IPS-20b (cell line): ENCODE data around the gene SLC16A12.

ENCODE experiments used
- H3K27ac ChIP-seq: one replicate; pipeline ENCODE4 v1.5.1; 2013; ENCODE audit warnings: low read length
- H3K27me3 ChIP-seq: 2 replicates; pipeline ENCODE4 v1.6.1; 2013; ENCODE audit warnings: mild to moderate bottlenecking, low read length, inconsistent platforms; ENCODE audit not compliant: insufficient read depth
- H3K36me3 ChIP-seq: 2 replicates; pipeline ENCODE4 v1.6.1; 2013; ENCODE audit warnings: low read depth, mild to moderate bottlenecking, inconsistent platforms, low read length, moderate library complexity; ENCODE audit not compliant: insufficient read depth
- H3K4me1 ChIP-seq: 2 replicates; pipeline ENCODE4 v1.6.1; 2013; ENCODE audit warnings: mild to moderate bottlenecking, control low read depth, inconsistent platforms, low read length, moderate library complexity; ENCODE audit not compliant: insufficient read depth
- H3K4me3 ChIP-seq: 2 replicates; pipeline ENCODE4 v1.5.1; 2013; ENCODE audit warnings: mild to moderate bottlenecking, low read length, inconsistent platforms
- H3K9ac ChIP-seq: 2 replicates; pipeline ENCODE4 v1.6.1; 2013; ENCODE audit warnings: low read depth, mild to moderate bottlenecking, inconsistent platforms, low read length, moderate library complexity
- H3K9me3 ChIP-seq: 2 replicates; pipeline ENCODE4 v1.6.1; 2013; ENCODE audit warnings: mild to moderate bottlenecking, low read depth, low read length, inconsistent platforms; ENCODE audit not compliant: insufficient read depth

Gene SLC16A12

GRCh38 chr10:89535171-89536012 lies at the start of gene SLC16A12:
Gene SLC16A12 (minus strand): TSS chr10:89535594. CDS start chr10:89462578, 73,016 bp downstream.
- H3K9me3 ChIP-seq: no peaks in the 10 kb centered on the region
- peaks cover 14% of the 10 kb centered on the region; the same call in 1 of the 2 replicates for H3K4me1 ChIP-seq
- peak within 1 kb of the TSS; percentile 69 for H3K4me3 ChIP-seq
- H3K27ac ChIP-seq: no peak within 1 kb of the TSS
- peaks cover 47% of the 10 kb centered on the region for H3K27me3 ChIP-seq
- H3K9ac ChIP-seq: peak within 1 kb of the TSS; percentile 43; the same call in 1 of the 2 replicates
- H3K36me3 ChIP-seq: no peaks in the 10 kb centered on the region

- Histone ChIP-seq H3K27ac (no peak overlapping the region), H3K27me3 (no peaks in the 10 kb centered on the region), H3K4me1 (peaks cover 4% of the 10 kb centered on the region; the same call in 1 of the 2 replicates), H3K36me3 (peaks cover 24% of the 10 kb centered on the region; the same call in 1 of the 2 replicates), H3K9ac (no peak overlapping the region), H3K4me3 (no peak overlapping the region), H3K9me3 (no peaks in the 10 kb centered on the region)
These were observed 46.6 kb upstream of the SLC16A12 start for GRCh38 chr10:89582022-89582421.

GRCh38 chr10:89580243-89580642 lies 44.8 kb upstream of the SLC16A12 start:
- Histone ChIP-seq H3K4me3 (no peak overlapping the region), H3K4me1 (peaks cover 4% of the 10 kb centered on the region; the same call in 1 of the 2 replicates), H3K36me3 (peaks cover 15% of the 10 kb centered on the region; the same call in 1 of the 2 replicates), H3K9me3 (no peaks in the 10 kb centered on the region; the same call in 1 of the 2 replicates), H3K9ac (no peak overlapping the region), H3K27ac (no peak overlapping the region), H3K27me3 (no peaks in the 10 kb centered on the region)

GRCh38 chr10:89576696-89577095 lies 41.3 kb upstream of the SLC16A12 start:
- no peaks in the 10 kb centered on the region for H3K27me3 ChIP-seq
- H3K36me3 ChIP-seq: no peaks in the 10 kb centered on the region
- no peaks in the 10 kb centered on the region; the same call in 1 of the 2 replicates for H3K9me3 ChIP-seq
- H3K4me1 ChIP-seq: no peaks in the 10 kb centered on the region
- no peak overlapping the region for H3K9ac ChIP-seq
- H3K27ac ChIP-seq: no peak overlapping the region
- H3K4me3 ChIP-seq: no peak overlapping the region

- Histone ChIP-seq H3K36me3 (no peaks in the 10 kb centered on the region), H3K27ac (no peak overlapping the region), H3K9ac (no peak overlapping the region), H3K4me1 (no peaks in the 10 kb centered on the region), H3K9me3 (no peaks in the 10 kb centered on the region; the same call in 1 of the 2 replicates), H3K27me3 (no peaks in the 10 kb centered on the region), H3K4me3 (no peak overlapping the region)
These were observed 40.6 kb upstream of the SLC16A12 start for GRCh38 chr10:89576022-89576421.

- no peaks in the 10 kb centered on the region for H3K36me3 ChIP-seq
- no peaks in the 10 kb centered on the region for H3K27me3 ChIP-seq
These were observed 39.6 kb upstream of the SLC16A12 start for GRCh38 chr10:89575031-89575430.

GRCh38 chr10:89574368-89574767 lies 39.0 kb upstream of the SLC16A12 start:
- Histone ChIP-seq H3K27me3 (no peaks in the 10 kb centered on the region), H3K27ac (no peak overlapping the region), H3K4me3 (no peak overlapping the region)

More at GRCh38 chr10:89575031-89575430, 39.6 kb upstream of the SLC16A12 start:
- Histone ChIP-seq H3K9me3 (no peaks in the 10 kb centered on the region; the same call in 1 of the 2 replicates), H3K4me3 (no peak overlapping the region), H3K27ac (no peak overlapping the region), H3K4me1 (no peaks in the 10 kb centered on the region), H3K9ac (no peak overlapping the region)

GRCh38 chr10:89567576-89568245 lies 32.3 kb upstream of the SLC16A12 start:
- H3K9ac ChIP-seq: no peak overlapping the region
- no peak overlapping the region for H3K4me3 ChIP-seq
- peaks cover 2% of the 10 kb centered on the region; the same call in 1 of the 2 replicates for H3K4me1 ChIP-seq
- H3K36me3 ChIP-seq: no peaks in the 10 kb centered on the region
- no peak overlapping the region for H3K27ac ChIP-seq
- H3K9me3 ChIP-seq: no peaks in the 10 kb centered on the region
- H3K27me3 ChIP-seq: no peaks in the 10 kb centered on the region

More at GRCh38 chr10:89574368-89574767, 39.0 kb upstream of the SLC16A12 start:
- no peak overlapping the region for H3K9ac ChIP-seq
- H3K9me3 ChIP-seq: no peaks in the 10 kb centered on the region; the same call in 1 of the 2 replicates
- H3K36me3 ChIP-seq: no peaks in the 10 kb centered on the region
- H3K4me1 ChIP-seq: no peaks in the 10 kb centered on the region

GRCh38 chr10:89566992-89567391 lies 31.6 kb upstream of the SLC16A12 start:
- Histone ChIP-seq H3K4me3 (no peak overlapping the region), H3K27me3 (no peaks in the 10 kb centered on the region), H3K9ac (no peak overlapping the region), H3K4me1 (peaks cover 9% of the 10 kb centered on the region; the same call in 1 of the 2 replicates), H3K36me3 (no peaks in the 10 kb centered on the region), H3K9me3 (no peaks in the 10 kb centered on the region), H3K27ac (no peak overlapping the region)

- Histone ChIP-seq H3K4me1 (peaks cover 15% of the 10 kb centered on the region; the same call in 1 of the 2 replicates), H3K9ac (no peak overlapping the region), H3K36me3 (no peaks in the 10 kb centered on the region), H3K27me3 (no peaks in the 10 kb centered on the region), H3K4me3 (no peak overlapping the region), H3K27ac (no peak overlapping the region), H3K9me3 (no peaks in the 10 kb centered on the region)
These were observed 30.9 kb upstream of the SLC16A12 start for GRCh38 chr10:89566095-89566950.

- Histone ChIP-seq H3K4me1 (peaks cover 15% of the 10 kb centered on the region; the same call in 1 of the 2 replicates), H3K27me3 (no peaks in the 10 kb centered on the region), H3K9me3 (no peaks in the 10 kb centered on the region), H3K36me3 (no peaks in the 10 kb centered on the region), H3K27ac (no peak overlapping the region), H3K9ac (no peak overlapping the region), H3K4me3 (no peak overlapping the region)
These were observed 29.8 kb upstream of the SLC16A12 start for GRCh38 chr10:89565180-89565579.
